Omental fat pad (tissue), 4 donors: ENCODE measurements around the gene SIAH2. TPM values are rescaled to one million over a fixed set of nuclear protein-coding genes. Genes with fewer than 3 reads are reported as not detected.

Experiments used
- ATAC-seq: fragments of 150-250 bp; one replicate; pipeline ENCODE4 v1.9.1; 2016; ENCODE audit warnings: mild to moderate bottlenecking, moderate library complexity; ENCODE audit not compliant: low FRiP score
- DNase-seq: peaks from one replicate; pipeline ENCODE4 v3.0.0-alpha.2; 2019; ENCODE audit warnings: low spot score
- CTCF ChIP-seq, 3 donors: fragments of 450-650 bp; IDR thresholded peaks; one replicate each; pipeline ENCODE4 v1.5.1; 2016 to 2017; ENCODE audit warnings: antibody characterized with exemption in 3 of 3, mild to moderate bottlenecking in 3 of 3, moderate library complexity in 2 of 3
- total RNA-seq, 4 donors: library from RNA; depleted of rRNA; stranded (reverse); fragments of >200 nt; gene quantifications; one replicate each; pipeline ENCODE4 v1.1.0, GENCODE V29; 2016

SIAH2 gene
- total RNA-seq, 4 donors from 2014 or later, result 30.6 to 45.3 (median 32.1) TPM

GRCh38 chr3:150710097-150710496 lies 52.9 kb downstream of the SIAH2 start:
- ATAC-seq (no peak), DNase-seq (no peak)
- no peak for TF ChIP-seq CTCF (IDR thresholded peaks at IDR 0.05)

GRCh38 chr3:150703756-150704344 lies 59.1 kb downstream of the SIAH2 start, which contains the start of gene ERICH6:
Gene ERICH6 (minus strand): TSS chr3:150703920. CDS start chr3:150703898, 22 bp downstream.
- ATAC-seq (peak; percentile 98), DNase-seq (peak; percentile 74)
- no peak for TF ChIP-seq CTCF (IDR thresholded peaks at IDR 0.05)

- no peak for TF ChIP-seq CTCF (IDR thresholded peaks at IDR 0.05)
- DNase-seq (no peak), ATAC-seq (peak; percentile 73)
Observed at GRCh38 chr3:150703299-150703755, 59.6 kb downstream of the SIAH2 start.

GRCh38 chr3:150699068-150699639 lies 63.8 kb downstream of the SIAH2 start:
- ATAC-seq, result no peak
- TF ChIP-seq CTCF (IDR thresholded peaks at IDR 0.05), result no peak
- no peak for DNase-seq

- ATAC-seq (no peak), DNase-seq (no peak)
- no peak for TF ChIP-seq CTCF (IDR thresholded peaks at IDR 0.05)
Observed at GRCh38 chr3:150697646-150698045, 65.3 kb downstream of the SIAH2 start.

- no peak for TF ChIP-seq CTCF (IDR thresholded peaks at IDR 0.05)
- DNase-seq (no peak), ATAC-seq (no peak)
Observed at GRCh38 chr3:150691414-150692040, 71.4 kb downstream of the SIAH2 start.

Other genes with a start within 250 kb of the SIAH2 start
- gene SERP1, start 216.7 kb downstream of the SIAH2 start, total RNA-seq, result 100 to 1,000 TPM; 221 to 403 (median 303) TPM
- 100 to 1,000 TPM; 134 to 164 (median 155) TPM for gene EIF2A, start 216.4 kb downstream of the SIAH2 start, total RNA-seq
- gene SELENOT, start 159.8 kb downstream of the SIAH2 start, total RNA-seq, result 100 to 1,000 TPM; 107 to 164 (median 142) TPM
- gene ERICH6, start 59.2 kb downstream of the SIAH2 start, total RNA-seq, result not detected
- not detected for gene MINDY4B, start 142.3 kb upstream of the SIAH2 start, total RNA-seq
- gene CLRN1, start 209.6 kb upstream of the SIAH2 start, total RNA-seq, result not detected